ENCODE measurements around the gene PER1.

Gene PER1

DNA sequence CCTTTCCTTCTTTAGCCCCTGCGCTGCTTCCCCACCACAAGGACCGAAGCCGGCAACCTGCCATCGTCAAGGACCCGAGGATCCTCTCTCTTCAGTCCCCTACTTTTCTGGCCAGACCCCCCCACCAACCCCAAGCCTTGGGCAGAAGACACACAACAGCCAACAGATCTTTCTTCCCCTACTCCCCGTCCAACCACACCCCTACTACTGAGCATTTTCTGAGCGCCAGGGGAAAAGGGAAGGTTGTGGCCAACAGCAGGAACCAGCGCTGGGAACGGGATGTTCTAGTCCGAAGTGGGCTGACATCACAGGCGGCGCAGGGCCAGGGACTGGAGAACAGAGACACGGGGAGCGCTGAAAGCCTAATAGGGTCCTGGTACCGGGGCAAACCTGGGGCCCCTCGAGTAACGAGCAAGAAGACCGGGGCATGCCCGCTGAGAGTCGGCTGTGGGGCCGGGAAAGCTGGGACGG lies 528 bp downstream of the PER1 start:
- TF ChIP-seq, protein P1, sequence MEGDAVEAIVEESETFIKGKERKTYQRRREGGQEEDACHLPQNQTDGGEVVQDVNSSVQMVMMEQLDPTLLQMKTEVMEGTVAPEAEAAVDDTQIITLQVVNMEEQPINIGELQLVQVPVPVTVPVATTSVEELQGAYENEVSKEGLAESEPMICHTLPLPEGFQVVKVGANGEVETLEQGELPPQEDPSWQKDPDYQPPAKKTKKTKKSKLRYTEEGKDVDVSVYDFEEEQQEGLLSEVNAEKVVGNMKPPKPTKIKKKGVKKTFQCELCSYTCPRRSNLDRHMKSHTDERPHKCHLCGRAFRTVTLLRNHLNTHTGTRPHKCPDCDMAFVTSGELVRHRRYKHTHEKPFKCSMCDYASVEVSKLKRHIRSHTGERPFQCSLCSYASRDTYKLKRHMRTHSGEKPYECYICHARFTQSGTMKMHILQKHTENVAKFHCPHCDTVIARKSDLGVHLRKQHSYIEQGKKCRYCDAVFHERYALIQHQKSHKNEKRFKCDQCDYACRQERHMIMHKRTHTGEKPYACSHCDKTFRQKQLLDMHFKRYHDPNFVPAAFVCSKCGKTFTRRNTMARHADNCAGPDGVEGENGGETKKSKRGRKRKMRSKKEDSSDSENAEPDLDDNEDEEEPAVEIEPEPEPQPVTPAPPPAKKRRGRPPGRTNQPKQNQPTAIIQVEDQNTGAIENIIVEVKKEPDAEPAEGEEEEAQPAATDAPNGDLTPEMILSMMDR (IDR thresholded peaks at IDR 0.05; ENCODE audit: extremely low read depth, insufficient read depth, missing control alignments) = no peak
- DNase-seq (ENCODE audit: low spot score) = no peak
- in situ Hi-C loops (cut with MboI; ENCODE audit: low pct_unique_long_range_greater_than_20kb, low sequenced_read_pairs, unreplicated experiment) = no loop called here

DNA sequence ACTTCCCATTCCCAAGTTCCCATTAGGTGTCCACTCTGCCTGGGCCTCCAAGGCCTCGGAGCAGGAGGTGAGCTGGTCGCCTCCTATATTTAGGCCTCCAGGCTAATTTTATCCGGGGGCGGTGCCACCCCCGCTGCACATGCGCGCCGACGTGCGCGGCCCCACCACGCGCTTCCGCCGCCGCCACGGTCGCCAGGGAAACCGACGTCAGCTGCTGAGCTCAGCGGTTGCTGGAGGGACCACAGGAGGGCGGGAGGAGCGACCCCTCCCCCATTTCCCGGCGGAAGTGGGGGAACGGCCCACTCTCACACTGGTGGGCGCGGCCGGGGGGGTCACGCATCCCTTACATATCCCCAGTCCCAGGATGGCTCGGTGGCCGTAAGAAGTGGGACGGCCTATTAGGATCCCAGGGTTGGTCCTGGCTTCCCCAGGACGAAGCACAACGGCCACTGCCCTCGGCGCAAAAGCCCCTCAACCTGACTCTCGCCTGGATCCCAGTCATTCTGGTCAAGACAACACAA lies 1.0 kb downstream of the PER1 start:
- peak; percentile 93 for DNase-seq (ENCODE audit: low spot score)
- TF ChIP-seq, protein P1 (IDR thresholded peaks at IDR 0.05; ENCODE audit: extremely low read depth, insufficient read depth, missing control alignments) = no peak
- in situ Hi-C loops (cut with MboI; ENCODE audit: low pct_unique_long_range_greater_than_20kb, low sequenced_read_pairs, unreplicated experiment) = no loop called here

DNA sequence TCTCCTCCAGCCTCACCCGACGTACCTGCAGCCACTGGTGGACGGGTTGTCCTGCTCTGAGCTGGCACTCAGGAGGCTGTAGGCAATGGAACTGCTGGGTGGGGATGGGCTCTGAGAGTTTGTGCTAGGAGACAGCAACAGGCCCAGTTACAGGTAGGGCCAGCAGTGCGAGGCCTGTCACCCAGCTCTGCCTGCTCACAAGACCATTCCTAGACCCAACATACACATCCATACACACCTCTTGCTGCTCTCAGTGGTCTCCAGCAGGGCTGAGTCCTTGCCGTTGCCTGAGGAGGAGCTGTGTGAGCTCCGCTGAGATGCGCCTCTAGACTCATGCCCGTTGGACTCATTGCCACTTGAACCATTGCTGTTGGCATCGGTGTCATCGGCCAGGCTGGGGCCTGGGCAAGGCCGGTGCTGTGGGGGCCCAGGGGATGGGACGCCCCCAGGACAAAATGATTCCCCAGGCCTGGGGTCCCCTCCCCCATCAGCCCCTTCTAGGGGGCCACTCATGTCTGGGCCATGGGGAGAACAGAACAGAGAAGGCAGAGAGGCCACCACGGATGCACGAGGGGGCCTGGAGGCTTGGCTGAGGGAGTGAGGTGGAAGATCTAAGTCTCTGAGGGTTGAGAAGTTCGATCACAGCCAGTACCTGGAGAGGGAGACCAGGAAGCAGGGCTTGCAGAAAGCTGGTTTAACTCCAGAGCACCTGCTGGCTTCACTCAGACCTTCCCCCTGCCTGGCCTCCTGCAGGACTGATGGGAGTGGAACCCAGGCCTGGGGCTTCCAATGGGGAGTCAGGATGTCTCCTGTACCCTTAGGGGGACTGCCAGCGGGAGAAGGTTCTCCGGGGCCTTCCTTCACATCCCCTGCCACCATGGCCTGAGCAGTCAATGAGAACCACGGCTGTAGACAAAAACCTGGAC lies 1.7 kb downstream of the PER1 start:
- in situ Hi-C loops (cut with MboI; ENCODE audit: low pct_unique_long_range_greater_than_20kb, low sequenced_read_pairs, unreplicated experiment) = no loop called here

DNA sequence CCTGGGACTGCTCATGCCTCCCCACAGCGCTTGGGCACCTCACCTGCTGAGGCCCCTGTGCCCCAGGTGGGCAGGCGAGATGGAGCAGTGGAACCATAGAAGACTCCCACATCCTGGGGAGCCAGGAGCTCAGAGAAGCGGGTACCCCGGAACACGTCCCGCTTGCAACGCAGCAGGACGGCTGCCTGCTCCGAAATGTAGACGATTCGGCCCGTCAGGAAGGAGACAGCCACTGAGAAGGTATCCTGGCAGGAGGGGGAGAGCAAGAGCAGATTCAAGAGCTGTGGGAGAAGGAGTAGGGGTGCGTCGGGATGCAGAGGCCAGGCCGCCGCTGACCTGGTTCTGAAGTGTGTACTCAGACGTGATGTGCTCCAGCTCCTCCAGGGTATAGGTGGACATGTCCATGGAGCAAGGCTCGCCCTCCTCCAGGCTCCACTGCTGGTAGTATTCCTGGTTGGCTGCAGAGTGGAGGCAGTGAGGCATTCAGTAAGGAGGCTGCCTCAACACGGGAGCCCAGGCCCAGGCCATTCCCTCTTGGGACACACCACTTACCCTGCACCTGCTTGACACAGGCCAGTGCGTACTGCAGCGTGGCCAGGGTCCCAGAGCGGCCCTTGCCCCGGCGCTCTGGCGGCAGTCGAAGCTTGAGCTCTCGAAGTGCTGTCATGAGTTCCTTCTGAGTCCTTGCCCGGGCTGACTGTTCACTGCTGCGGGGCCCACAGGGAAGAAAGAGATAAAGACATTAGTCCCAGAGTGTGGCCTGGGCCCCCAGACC lies 2.6 kb downstream of the PER1 start:
- in situ Hi-C loops (cut with MboI; ENCODE audit: low pct_unique_long_range_greater_than_20kb, low sequenced_read_pairs, unreplicated experiment) = no loop called here
- DNase-seq (ENCODE audit: low spot score) = no peak
- TF ChIP-seq, protein P1 (IDR thresholded peaks at IDR 0.05; ENCODE audit: extremely low read depth, insufficient read depth, missing control alignments) = no peak

More for the DNA sequence above, 1.7 kb downstream of the PER1 start:
- TF ChIP-seq, protein P1 (IDR thresholded peaks at IDR 0.05; ENCODE audit: extremely low read depth, insufficient read depth, missing control alignments) = no peak
- no peak for DNase-seq (ENCODE audit: low spot score)

DNA sequence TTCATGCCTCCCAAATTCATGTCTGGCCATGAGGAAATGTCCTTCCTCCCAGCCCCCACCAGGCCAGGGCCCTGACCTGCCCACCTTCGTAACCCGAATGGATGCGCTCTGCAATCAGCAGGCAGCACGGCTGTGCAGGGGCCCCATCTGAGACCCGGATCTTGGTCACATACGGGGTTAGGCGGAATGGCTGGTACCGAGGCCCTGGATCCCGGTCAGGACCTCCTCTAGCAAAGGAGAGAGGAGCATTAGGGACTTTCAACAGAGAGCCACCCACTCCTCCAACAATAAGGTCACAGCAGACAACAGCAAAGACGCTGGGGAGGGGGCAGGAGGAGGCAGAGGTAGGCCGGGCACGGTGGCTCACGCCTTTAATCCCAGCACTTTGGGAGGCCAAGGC lies 3.6 kb downstream of the PER1 start:
- in situ Hi-C loops (cut with MboI; ENCODE audit: low pct_unique_long_range_greater_than_20kb, low sequenced_read_pairs, unreplicated experiment) = no loop called here

More for the DNA sequence above, 3.6 kb downstream of the PER1 start:
- DNase-seq (ENCODE audit: low spot score) = no peak
- TF ChIP-seq, protein P1 (IDR thresholded peaks at IDR 0.05; ENCODE audit: extremely low read depth, insufficient read depth, missing control alignments) = no peak
